Measurements from ENCODE around the gene KRTAP5-3. TPM values are rescaled to one million over a fixed set of nuclear protein-coding genes. Genes with fewer than 3 reads are reported as not detected.

The KRTAP5-3 gene
- total and polyA plus RNA-seq, 2 of the 8 experiments (the other 6 are each of a cell fraction or from before 2014, with no cell fraction given): not detected

DNA sequence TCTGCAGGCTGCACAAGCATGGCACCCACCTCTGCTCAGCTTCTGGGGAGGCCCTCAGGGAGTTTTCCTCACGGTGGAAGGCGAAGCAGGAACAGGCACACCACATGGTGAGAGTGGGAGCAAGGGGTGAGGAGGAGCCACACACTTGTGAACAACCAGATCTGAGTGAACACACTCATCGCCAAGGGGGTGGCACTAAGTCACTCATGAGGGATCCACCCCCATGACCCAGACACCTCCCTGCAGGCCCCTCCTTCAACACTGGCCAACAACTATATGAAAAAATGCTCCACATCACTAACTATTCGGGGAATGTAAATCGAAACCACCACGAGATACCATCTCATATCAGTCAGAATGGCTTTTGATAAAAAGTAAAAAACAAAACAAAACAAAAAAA is 9.4 kb downstream of the KRTAP5-3 start (continued):
- TF ChIP-seq, protein P1, sequence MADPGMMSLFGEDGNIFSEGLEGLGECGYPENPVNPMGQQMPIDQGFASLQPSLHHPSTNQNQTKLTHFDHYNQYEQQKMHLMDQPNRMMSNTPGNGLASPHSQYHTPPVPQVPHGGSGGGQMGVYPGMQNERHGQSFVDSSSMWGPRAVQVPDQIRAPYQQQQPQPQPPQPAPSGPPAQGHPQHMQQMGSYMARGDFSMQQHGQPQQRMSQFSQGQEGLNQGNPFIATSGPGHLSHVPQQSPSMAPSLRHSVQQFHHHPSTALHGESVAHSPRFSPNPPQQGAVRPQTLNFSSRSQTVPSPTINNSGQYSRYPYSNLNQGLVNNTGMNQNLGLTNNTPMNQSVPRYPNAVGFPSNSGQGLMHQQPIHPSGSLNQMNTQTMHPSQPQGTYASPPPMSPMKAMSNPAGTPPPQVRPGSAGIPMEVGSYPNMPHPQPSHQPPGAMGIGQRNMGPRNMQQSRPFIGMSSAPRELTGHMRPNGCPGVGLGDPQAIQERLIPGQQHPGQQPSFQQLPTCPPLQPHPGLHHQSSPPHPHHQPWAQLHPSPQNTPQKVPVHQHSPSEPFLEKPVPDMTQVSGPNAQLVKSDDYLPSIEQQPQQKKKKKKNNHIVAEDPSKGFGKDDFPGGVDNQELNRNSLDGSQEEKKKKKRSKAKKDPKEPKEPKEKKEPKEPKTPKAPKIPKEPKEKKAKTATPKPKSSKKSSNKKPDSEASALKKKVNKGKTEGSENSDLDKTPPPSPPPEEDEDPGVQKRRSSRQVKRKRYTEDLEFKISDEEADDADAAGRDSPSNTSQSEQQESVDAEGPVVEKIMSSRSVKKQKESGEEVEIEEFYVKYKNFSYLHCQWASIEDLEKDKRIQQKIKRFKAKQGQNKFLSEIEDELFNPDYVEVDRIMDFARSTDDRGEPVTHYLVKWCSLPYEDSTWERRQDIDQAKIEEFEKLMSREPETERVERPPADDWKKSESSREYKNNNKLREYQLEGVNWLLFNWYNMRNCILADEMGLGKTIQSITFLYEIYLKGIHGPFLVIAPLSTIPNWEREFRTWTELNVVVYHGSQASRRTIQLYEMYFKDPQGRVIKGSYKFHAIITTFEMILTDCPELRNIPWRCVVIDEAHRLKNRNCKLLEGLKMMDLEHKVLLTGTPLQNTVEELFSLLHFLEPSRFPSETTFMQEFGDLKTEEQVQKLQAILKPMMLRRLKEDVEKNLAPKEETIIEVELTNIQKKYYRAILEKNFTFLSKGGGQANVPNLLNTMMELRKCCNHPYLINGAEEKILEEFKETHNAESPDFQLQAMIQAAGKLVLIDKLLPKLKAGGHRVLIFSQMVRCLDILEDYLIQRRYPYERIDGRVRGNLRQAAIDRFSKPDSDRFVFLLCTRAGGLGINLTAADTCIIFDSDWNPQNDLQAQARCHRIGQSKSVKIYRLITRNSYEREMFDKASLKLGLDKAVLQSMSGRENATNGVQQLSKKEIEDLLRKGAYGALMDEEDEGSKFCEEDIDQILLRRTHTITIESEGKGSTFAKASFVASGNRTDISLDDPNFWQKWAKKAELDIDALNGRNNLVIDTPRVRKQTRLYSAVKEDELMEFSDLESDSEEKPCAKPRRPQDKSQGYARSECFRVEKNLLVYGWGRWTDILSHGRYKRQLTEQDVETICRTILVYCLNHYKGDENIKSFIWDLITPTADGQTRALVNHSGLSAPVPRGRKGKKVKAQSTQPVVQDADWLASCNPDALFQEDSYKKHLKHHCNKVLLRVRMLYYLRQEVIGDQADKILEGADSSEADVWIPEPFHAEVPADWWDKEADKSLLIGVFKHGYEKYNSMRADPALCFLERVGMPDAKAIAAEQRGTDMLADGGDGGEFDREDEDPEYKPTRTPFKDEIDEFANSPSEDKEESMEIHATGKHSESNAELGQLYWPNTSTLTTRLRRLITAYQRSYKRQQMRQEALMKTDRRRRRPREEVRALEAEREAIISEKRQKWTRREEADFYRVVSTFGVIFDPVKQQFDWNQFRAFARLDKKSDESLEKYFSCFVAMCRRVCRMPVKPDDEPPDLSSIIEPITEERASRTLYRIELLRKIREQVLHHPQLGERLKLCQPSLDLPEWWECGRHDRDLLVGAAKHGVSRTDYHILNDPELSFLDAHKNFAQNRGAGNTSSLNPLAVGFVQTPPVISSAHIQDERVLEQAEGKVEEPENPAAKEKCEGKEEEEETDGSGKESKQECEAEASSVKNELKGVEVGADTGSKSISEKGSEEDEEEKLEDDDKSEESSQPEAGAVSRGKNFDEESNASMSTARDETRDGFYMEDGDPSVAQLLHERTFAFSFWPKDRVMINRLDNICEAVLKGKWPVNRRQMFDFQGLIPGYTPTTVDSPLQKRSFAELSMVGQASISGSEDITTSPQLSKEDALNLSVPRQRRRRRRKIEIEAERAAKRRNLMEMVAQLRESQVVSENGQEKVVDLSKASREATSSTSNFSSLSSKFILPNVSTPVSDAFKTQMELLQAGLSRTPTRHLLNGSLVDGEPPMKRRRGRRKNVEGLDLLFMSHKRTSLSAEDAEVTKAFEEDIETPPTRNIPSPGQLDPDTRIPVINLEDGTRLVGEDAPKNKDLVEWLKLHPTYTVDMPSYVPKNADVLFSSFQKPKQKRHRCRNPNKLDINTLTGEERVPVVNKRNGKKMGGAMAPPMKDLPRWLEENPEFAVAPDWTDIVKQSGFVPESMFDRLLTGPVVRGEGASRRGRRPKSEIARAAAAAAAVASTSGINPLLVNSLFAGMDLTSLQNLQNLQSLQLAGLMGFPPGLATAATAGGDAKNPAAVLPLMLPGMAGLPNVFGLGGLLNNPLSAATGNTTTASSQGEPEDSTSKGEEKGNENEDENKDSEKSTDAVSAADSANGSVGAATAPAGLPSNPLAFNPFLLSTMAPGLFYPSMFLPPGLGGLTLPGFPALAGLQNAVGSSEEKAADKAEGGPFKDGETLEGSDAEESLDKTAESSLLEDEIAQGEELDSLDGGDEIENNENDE (IDR thresholded peaks at IDR 0.05; ENCODE audit: insufficient replicate concordance, low read length): no peak

Measured in H1 (cell line).